HG03342 (cell line): Measurements from ENCODE around the gene SLC23A3.

Experiments used
- ATAC-seq: cut with Tn5 transposase; IDR thresholded peaks from one replicate; pipeline ENCODE4 v1.9.1; 2021; ENCODE audit warnings: mild to moderate bottlenecking, moderate library complexity; ENCODE audit not compliant: unreplicated experiment

SLC23A3 gene

GRCh38 chr2:219116776-219117646, 52.8 kb downstream of the SLC23A3 start:
- no peak for ATAC-seq

- no peak for ATAC-seq
Measured at GRCh38 chr2:219112651-219113338, 57.0 kb downstream of the SLC23A3 start.

- no peak for ATAC-seq
Measured at GRCh38 chr2:219112062-219112406, 57.8 kb downstream of the SLC23A3 start.
